ENCODE results near the gene KLHL7. TPM values are rescaled to one million over a fixed set of nuclear protein-coding genes. Genes with fewer than 3 reads are reported as not detected.

KLHL7 gene, protein sequence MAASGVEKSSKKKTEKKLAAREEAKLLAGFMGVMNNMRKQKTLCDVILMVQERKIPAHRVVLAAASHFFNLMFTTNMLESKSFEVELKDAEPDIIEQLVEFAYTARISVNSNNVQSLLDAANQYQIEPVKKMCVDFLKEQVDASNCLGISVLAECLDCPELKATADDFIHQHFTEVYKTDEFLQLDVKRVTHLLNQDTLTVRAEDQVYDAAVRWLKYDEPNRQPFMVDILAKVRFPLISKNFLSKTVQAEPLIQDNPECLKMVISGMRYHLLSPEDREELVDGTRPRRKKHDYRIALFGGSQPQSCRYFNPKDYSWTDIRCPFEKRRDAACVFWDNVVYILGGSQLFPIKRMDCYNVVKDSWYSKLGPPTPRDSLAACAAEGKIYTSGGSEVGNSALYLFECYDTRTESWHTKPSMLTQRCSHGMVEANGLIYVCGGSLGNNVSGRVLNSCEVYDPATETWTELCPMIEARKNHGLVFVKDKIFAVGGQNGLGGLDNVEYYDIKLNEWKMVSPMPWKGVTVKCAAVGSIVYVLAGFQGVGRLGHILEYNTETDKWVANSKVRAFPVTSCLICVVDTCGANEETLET
- total RNA-seq = 10 to 100 TPM; 37.5 to 54.6 TPM
- 91.0 TPM for polyA plus RNA-seq (2013, experiment 1 of 2)
- polyA plus RNA-seq (2013, experiment 2 of 2) = 87.7 TPM
- long read RNA-seq, experiment 1, full-length matches to known transcripts = 7 of 21 reads
- long read RNA-seq, experiment 1, partial matches to known transcripts = 8 of 21 reads
- long read RNA-seq, experiment 1, other reads (novel, unspliced or antisense) = 6 of 21 reads
- long read RNA-seq, experiment 2, full-length matches to known transcripts = 91 of 114 reads
- long read RNA-seq, experiment 2, partial matches to known transcripts = 10 of 114 reads
- long read RNA-seq, experiment 2, other reads (novel, unspliced or antisense) = 13 of 114 reads
- long read RNA-seq, experiment 3, full-length matches to known transcripts = 269 of 309 reads
- long read RNA-seq, experiment 3, partial matches to known transcripts = 13 of 309 reads
- long read RNA-seq, experiment 3, other reads (novel, unspliced or antisense) = 27 of 309 reads
- long read RNA-seq, experiment 4, full-length matches to known transcripts = 83 of 104 reads
- long read RNA-seq, experiment 4, partial matches to known transcripts = 11 of 104 reads
- long read RNA-seq, experiment 4, other reads (novel, unspliced or antisense) = 10 of 104 reads

DNA sequence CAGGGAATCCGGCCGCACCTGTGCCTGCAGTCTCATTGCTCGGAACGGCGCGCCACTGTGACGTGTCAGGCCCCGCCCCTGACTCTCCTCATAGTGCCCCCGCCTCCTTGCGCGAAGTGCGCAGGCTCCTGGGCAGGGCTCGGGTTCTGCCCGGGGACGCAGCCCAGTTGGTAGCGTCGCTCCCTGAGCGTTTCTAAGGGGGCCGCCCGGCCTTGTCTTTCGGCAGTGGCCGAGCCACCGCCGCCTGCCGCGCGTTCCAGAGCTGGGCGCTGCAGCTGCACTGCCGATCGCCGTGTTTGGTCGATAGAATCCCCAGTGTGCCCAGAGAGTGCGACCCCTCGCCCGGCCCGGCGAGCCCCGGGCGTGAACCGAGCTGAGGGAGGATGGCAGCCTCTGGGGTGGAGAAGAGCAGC lies at the start of gene KLHL7:
KLHL7 (plus strand) TSS at position 142 of the 413 bp plus-strand sequence; CDS start at position 384, 242 bp downstream.
- no peaks in the 10 kb centered on the region for H3K9me3 Mint-ChIP-seq
- Histone ChIP-seq H3K9ac (ENCODE audit: extremely low read depth, low read length, poor library complexity, severe bottlenecking) (peak within 1 kb of the TSS; percentile 73), H3K27ac (ENCODE audit: low read depth, low read length) (peak within 1 kb of the TSS; percentile 88), H3K27me3 (ENCODE audit: control insufficient read depth, insufficient read depth, low read length, poor library complexity, severe bottlenecking) (no peaks in the 10 kb centered on the region), H3K36me3 (ENCODE audit: control insufficient read depth, insufficient read depth, low read length) (no peaks in the 10 kb centered on the region), H3K9me3 (ENCODE audit: control insufficient read depth, low read length) (peaks cover 16% of the 10 kb centered on the region), H3K4me1 (ENCODE audit: control insufficient read depth, insufficient read depth, low read length) (no peaks in the 10 kb centered on the region), H3K4me3 (ENCODE audit: low read length) (peak within 1 kb of the TSS; percentile 92)
- WGBS, 2 experiments (ENCODE audit: insufficient coverage in 1 of 2, insufficient read length in 1 of 2) = 0% methylated on average over 19 to 40 of the region's 40 CpGs
- peak within 1 kb of the TSS; percentile 93 for H3K4me3 Mint-ChIP-seq
- TF ChIP-seq, protein P1, sequence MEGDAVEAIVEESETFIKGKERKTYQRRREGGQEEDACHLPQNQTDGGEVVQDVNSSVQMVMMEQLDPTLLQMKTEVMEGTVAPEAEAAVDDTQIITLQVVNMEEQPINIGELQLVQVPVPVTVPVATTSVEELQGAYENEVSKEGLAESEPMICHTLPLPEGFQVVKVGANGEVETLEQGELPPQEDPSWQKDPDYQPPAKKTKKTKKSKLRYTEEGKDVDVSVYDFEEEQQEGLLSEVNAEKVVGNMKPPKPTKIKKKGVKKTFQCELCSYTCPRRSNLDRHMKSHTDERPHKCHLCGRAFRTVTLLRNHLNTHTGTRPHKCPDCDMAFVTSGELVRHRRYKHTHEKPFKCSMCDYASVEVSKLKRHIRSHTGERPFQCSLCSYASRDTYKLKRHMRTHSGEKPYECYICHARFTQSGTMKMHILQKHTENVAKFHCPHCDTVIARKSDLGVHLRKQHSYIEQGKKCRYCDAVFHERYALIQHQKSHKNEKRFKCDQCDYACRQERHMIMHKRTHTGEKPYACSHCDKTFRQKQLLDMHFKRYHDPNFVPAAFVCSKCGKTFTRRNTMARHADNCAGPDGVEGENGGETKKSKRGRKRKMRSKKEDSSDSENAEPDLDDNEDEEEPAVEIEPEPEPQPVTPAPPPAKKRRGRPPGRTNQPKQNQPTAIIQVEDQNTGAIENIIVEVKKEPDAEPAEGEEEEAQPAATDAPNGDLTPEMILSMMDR (conservative IDR thresholded peaks at IDR 0.05) = no peak
- H3K27me3 Mint-ChIP-seq (ENCODE audit: insufficient read depth) = no peaks in the 10 kb centered on the region
- peak; percentile 99 for DNase-seq
- H3K36me3 Mint-ChIP-seq (ENCODE audit: low read depth) = peaks cover 4% of the 10 kb centered on the region
- H3K27ac Mint-ChIP-seq = peak within 1 kb of the TSS; percentile 98
- H3K4me1 Mint-ChIP-seq = peaks cover 20% of the 10 kb centered on the region

DNA sequence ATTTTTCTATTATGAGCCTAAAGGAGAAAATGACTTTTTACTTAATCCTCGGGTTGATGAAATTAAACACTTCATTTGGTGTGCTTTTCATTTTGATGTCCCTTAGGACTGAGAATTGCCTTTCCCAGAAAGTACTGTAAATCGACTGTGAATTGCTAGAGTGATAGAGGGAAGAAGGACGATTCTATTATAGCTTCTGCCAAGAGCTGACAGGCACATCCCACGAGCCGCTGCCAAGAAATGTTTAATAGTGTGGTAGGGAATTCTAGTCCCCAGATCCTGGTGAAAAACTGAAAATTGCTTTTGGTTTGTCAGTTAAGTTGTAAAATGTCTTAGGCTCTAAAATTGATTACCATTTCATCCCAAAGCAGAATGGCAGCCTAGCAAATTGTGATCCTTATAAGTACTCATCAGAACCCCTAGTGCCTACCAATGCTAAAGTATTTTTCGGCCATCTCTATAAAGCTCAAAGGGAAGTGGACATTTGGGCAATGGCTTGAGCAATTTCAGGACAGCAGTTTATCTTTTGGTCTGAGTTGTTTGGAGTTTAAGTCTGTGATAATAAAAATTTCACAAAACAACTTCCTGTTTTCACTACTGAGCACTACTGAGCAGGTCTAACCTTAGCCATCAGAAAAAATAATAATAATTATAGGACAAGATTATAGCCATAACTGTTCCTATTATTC lies 47.0 kb upstream of the KLHL7 start:
- 86 to 91% methylated on average over 4 to 6 of the region's 6 CpGs for WGBS, 2 experiments (ENCODE audit: insufficient coverage in 1 of 2, insufficient read length in 1 of 2)
- H3K36me3 ChIP-seq (ENCODE audit: control insufficient read depth, insufficient read depth, low read length) = no peaks in the 10 kb centered on the region
- Mint-ChIP-seq H3K27me3 (ENCODE audit: insufficient read depth) (peaks cover under 1% of the 10 kb centered on the region), H3K4me1 (peaks cover 9% of the 10 kb centered on the region), H3K36me3 (ENCODE audit: low read depth) (no peaks in the 10 kb centered on the region), H3K27ac (no peak overlapping the region), H3K4me3 (no peak overlapping the region), H3K9me3 (no peaks in the 10 kb centered on the region)
- H3K27ac ChIP-seq (ENCODE audit: low read depth, low read length) = no peak overlapping the region
- TF ChIP-seq, protein P1 (conservative IDR thresholded peaks at IDR 0.05) = no peak
- DNase-seq = no peak
- no peak overlapping the region for H3K4me3 ChIP-seq (ENCODE audit: low read length)
- H3K27me3 ChIP-seq (ENCODE audit: control insufficient read depth, insufficient read depth, low read length, poor library complexity, severe bottlenecking) = no peaks in the 10 kb centered on the region
- H3K9me3 ChIP-seq (ENCODE audit: control insufficient read depth, low read length) = no peaks in the 10 kb centered on the region
- H3K4me1 ChIP-seq (ENCODE audit: control insufficient read depth, insufficient read depth, low read length) = no peaks in the 10 kb centered on the region
- H3K9ac ChIP-seq (ENCODE audit: extremely low read depth, low read length, poor library complexity, severe bottlenecking) = no peak overlapping the region

Data from endodermal cell (in vitro differentiated cells).